GM12801 (cell line): Measurements from ENCODE around the gene LGMN.

Experiments used
- CTCF ChIP-seq: IDR thresholded peaks from one replicate; pipeline ENCODE4 v1.5.1; 2011; ENCODE audit warnings: control low read depth; ENCODE audit not compliant: insufficient read length; ENCODE audit errors: extremely low read depth

The LGMN gene

GRCh38 chr14:92657457-92658142 is 90.8 kb downstream of the LGMN start:
- no peak for TF ChIP-seq CTCF

GRCh38 chr14:92656306-92657081 is 91.9 kb downstream of the LGMN start:
- TF ChIP-seq CTCF, result no peak

- TF ChIP-seq CTCF, result no peak
Observed at GRCh38 chr14:92655419-92656201, 92.8 kb downstream of the LGMN start.

GRCh38 chr14:92654239-92654901 is 94.1 kb downstream of the LGMN start:
- TF ChIP-seq CTCF, result no peak
